Heart right ventricle (tissue), 16 donors: Measurements from ENCODE around the gene GAB2. TPM values are rescaled to one million over a fixed set of nuclear protein-coding genes. Genes with fewer than 3 reads are reported as not detected.

Source experiments
- ATAC-seq, 8 donors: fragments of 200-7000 bp; cut with Tn5 transposase; one replicate each; pipeline ENCODE4 v1.9.1; 2020; ENCODE audit warnings: mild to moderate bottlenecking in 8 of 8, moderate library complexity in 8 of 8, moderate number of reproducible peaks in 1 of 8
- DNase-seq, 2 donors: peaks; one replicate each; pipeline ENCODE4 v3.0.0-alpha.2; 2020
- H3K27ac ChIP-seq, 10 donors: fragments of 200-600 bp; sonication (generic) in 2 of 10; one replicate each; pipeline versions ENCODE4 v1.5.0 to v1.8.0; 2020 to 2022; ENCODE audit warnings: mild to moderate bottlenecking in 3 of 10
- H3K27me3 ChIP-seq, 7 donors: fragments of 200-600 bp; one replicate each; pipeline ENCODE4 v1.8.0; 2021 to 2022; ENCODE audit warnings: mild to moderate bottlenecking in 2 of 7
- H3K36me3 ChIP-seq, 9 donors: fragments of 200-600 bp; sonication (generic) in 1 of 9; one replicate each; pipeline versions ENCODE4 v1.5.0 to v1.8.0; 2020 to 2022; ENCODE audit warnings: mild to moderate bottlenecking in 2 of 9
- H3K4me1 ChIP-seq, 9 donors: fragments of 200-600 bp; sonication (generic) in 1 of 9; one replicate each; pipeline versions ENCODE4 v1.5.0 to v1.8.0; 2020 to 2022; ENCODE audit warnings: mild to moderate bottlenecking in 4 of 9
- H3K4me3 ChIP-seq, 10 donors: fragments of 200-600 bp; sonication (generic) in 2 of 10; one replicate each; pipeline versions ENCODE4 v1.5.0 to v1.8.0; 2020 to 2022; ENCODE audit warnings: mild to moderate bottlenecking in 7 of 10, moderate library complexity in 2 of 10
- H3K9me3 ChIP-seq, 11 donors: fragments of 200-600 bp in 10 of 11; sonication (generic) in 2 of 11; one replicate each; pipeline versions ENCODE4 v1.5.0 to v1.8.0; 2013 to 2022; ENCODE audit warnings: mild to moderate bottlenecking in 2 of 11, control low read depth in 1 of 11, moderate library complexity in 1 of 11
- WGBS, 2 donors: extraction: QIAGEN DNeasy Blood & Tissue Kit; methylation state at CpG; one replicate each; pipeline ENCODE4 v1.1.7; 2013; ENCODE audit warnings: inconsistent platforms in 1 of 2; 5-methylcytosine and 5-hydroxymethylcytosine counted together
- intact Hi-C, 10 donors: fragments of 100-400 bp; cut with DNase I; formaldehyde crosslinking; loops; one replicate each; pipeline versions ENCODE4 v1.11.1 to v1.14.2; 2022
- polyA plus RNA-seq, 2 donors: library from polyadenylated mRNA; stranded (reverse); fragments of 200-250 nt; gene quantifications; one replicate each; pipeline ENCODE4 v1.2.3, GENCODE V29; 2013
- total RNA-seq, 10 donors: library from RNA; stranded (reverse); fragmentation: NEBNext Ultra II Directional in 3 of 10; extraction: Animal tissue kit (Norgen Biotek cat#: 25700) in 3 of 10; gene quantifications; one replicate each; pipeline versions ENCODE4 v1.2.1 to v1.2.4, GENCODE V29; 2021 to 2023
- TF ChIP-seq, protein P1 (sequence below), 9 donors: fragments of 200-600 bp; sonication (generic) in 2 of 9; IDR thresholded peaks; one replicate each; pipeline versions ENCODE4 v1.5.0 to v1.8.0; 2021 to 2022; ENCODE audit warnings: antibody characterized with exemption in 9 of 9, mild to moderate bottlenecking in 5 of 9, moderate library complexity in 1 of 9
- donor health status: Arrhythmogenic right ventricular cardiomyopathy.
- donor health status: ischemic (EF 13 %, LVEDD 7.1; RV severe dilation, severe dysfunction).
- donor health status: healthy with polysubstance abuse.
- donor health status: DM: no; HTN: yes; CAD: no.
- donor health status: DM: no; HTN: no; CAD: no.
- donor health status: ischemic (EF 25% LVEDD 6.9; RV normal size, moderate dysfunction).
- donor health status: ischemic (EF 25% LVEDD 5.7; RV mildly dilated, moderate dysfunction).
- donor health status: healthy.
- donor health status: DM: yes; HTN: yes; CAD: no.
- donor health status: Ischemic cardiomyopathy.
- donor health status: ischemic (EF 35%, LVEDD 5.7; RV mildly dilated, moderate dysfunction).
- donor health status: nonischemic (EF 11% LVEDD 7.7; RV severe dilation, severe dysfunction).
- donor health status: DM: yes; HTN: yes; CAD: no.
- donor health status: PGD.
- donor health status: ischemic (EF 29% LVEDD 5.4; RV normal size, mild dysfunction).
- donor health status: nonischemic (EF 23%, LVEDD 6.1; RV moderate dilation, normal function).

The GAB2 gene
- total and polyA plus RNA-seq, 12 donors = 5.0 to 44.6 (median 27.0) TPM

DNA sequence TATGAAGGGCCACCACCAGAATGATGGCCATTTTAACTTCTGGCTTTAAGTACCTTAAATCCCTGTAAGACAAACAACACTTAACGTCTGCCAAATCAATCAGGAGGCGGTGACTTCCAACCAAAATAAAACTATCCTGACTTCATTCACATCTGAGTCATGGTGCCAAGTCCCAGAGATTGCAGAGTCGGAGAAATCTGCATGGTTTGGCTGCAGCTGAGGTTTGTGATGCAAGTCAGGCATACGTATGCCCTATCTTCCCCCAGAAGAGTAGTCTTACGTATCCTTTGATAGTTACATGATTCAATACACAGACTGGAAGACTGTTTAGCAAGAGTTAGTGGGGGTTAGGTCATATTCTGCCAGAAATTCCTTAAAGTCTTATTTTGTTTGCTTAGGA, 1.7 kb upstream of the GAB2 start:
- Histone ChIP-seq H3K4me1 (peaks cover 3 to 65% (median 41%) of the 10 kb centered on the region in 9 donors), H3K27me3 (no peaks in the 10 kb centered on the region), H3K27ac (peak overlapping the region in 9 of 10 donors; percentile 47 to 99 (median 97)), H3K36me3 (no peaks in the 10 kb centered on the region), H3K9me3 (no peaks in the 10 kb centered on the region), H3K4me3 (peak overlapping the region in 5 of 10 donors; percentile 83 to 95 (median 87))
- DNase-seq (peak; percentile 22 to 44), ATAC-seq (peak in 7 of 8 donors; percentile 4 to 52 (median 22))
- intact Hi-C loops = loop anchor here in 9 of 10 donors (2.0 to 10.0 kb wide), 13 partner anchors 52 to 272 kb away; no protein-coding TSS in a partner anchor
- WGBS, 2 donors = 7 to 8% methylated on average over 5 of the region's 5 CpGs
- TF ChIP-seq, protein P1, sequence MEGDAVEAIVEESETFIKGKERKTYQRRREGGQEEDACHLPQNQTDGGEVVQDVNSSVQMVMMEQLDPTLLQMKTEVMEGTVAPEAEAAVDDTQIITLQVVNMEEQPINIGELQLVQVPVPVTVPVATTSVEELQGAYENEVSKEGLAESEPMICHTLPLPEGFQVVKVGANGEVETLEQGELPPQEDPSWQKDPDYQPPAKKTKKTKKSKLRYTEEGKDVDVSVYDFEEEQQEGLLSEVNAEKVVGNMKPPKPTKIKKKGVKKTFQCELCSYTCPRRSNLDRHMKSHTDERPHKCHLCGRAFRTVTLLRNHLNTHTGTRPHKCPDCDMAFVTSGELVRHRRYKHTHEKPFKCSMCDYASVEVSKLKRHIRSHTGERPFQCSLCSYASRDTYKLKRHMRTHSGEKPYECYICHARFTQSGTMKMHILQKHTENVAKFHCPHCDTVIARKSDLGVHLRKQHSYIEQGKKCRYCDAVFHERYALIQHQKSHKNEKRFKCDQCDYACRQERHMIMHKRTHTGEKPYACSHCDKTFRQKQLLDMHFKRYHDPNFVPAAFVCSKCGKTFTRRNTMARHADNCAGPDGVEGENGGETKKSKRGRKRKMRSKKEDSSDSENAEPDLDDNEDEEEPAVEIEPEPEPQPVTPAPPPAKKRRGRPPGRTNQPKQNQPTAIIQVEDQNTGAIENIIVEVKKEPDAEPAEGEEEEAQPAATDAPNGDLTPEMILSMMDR (IDR thresholded peaks at IDR 0.05) = no peak

DNA sequence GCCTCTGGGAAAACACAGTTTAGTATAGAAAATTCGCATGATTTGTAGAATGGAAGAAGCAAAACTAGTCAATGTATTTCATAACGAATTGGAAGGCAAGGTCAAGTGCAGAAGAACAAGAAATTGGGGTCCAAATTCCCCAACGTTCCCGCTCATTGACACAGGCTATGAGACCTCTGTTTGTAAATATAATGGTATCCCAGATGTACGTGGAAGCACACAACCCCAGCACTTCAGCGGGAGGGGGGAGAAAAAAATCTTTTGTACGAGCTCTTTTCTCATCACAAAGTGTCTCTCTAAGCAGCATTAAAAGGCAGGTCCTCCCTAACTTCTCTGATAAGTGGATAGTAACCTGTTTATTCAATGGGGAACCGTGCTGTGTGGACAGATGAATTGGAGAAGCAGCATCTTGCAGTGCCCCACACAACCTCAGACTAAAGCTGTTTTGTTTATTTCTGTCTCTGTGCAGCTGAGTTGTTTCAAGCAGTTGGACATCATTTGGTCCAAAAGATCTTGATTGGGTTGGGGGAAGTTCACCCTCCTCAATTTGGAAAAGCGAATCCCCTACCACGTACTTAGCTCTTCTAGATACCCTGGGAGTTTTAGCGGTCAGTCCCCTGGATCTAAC, 1.1 kb upstream of the GAB2 start:
- 32 to 33% methylated on average over 11 of the region's 11 CpGs for WGBS, 2 donors
- Histone ChIP-seq H3K27ac (peak overlapping the region; percentile 78 to 99 (median 96)), H3K9me3 (no peaks in the 10 kb centered on the region), H3K36me3 (no peaks in the 10 kb centered on the region), H3K4me1 (peaks cover 3 to 65% (median 41%) of the 10 kb centered on the region in 9 donors), H3K4me3 (peak overlapping the region in 9 of 10 donors; percentile 76 to 96 (median 87)), H3K27me3 (no peaks in the 10 kb centered on the region)
- intact Hi-C loops = loop anchor here in 9 of 10 donors (2.0 to 10.0 kb wide), 13 partner anchors 51 to 271 kb away; no protein-coding TSS in a partner anchor
- TF ChIP-seq, protein P1 (IDR thresholded peaks at IDR 0.05) = no peak
- ATAC-seq = no peak
- no peak for DNase-seq

DNA sequence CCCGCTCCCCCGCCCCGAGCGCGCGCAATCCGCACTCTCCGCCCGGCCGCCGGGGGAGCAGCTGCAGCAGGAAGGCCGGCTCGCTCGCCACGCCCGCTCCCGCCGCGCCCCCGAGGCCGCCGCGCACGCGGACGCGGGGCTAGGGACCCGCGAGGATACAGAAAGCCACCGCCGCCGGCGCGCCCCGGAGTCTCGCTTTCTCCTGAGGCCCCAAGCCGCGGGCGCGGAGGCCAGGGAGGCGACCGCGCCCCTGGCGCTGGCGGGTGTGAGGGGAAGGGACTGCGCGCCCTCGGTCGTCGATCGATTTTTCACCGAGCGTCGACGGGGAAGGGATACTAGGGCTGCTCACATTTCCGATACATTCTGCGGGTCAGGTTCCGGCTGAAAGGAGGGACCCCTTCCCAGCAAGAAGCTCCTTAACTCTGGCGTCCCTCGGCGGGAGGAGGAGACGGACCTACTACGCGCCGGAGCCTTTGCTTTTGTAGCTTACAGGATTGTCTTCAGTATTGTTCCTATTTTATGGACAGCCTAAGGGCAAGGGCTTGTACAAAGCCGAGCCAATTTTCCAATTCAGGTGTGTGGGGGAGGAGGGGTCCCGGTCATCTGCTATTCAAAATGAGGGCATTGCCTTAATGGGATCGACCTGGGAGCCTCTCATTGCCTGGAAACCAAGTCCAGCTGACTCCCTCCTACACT, 416 bp upstream of the GAB2 start:
- Histone ChIP-seq H3K27me3 (no peaks in the 10 kb centered on the region), H3K27ac (peak overlapping the region; percentile 78 to 99 (median 96)), H3K4me3 (peak overlapping the region; percentile 23 to 96 (median 86)), H3K9me3 (no peaks in the 10 kb centered on the region), H3K4me1 (peaks cover 3 to 67% (median 41%) of the 10 kb centered on the region in 9 donors), H3K36me3 (no peaks in the 10 kb centered on the region)
- ATAC-seq = peak; percentile 50 to 81 (median 64)
- TF ChIP-seq, protein P1 (IDR thresholded peaks at IDR 0.05) = peak in 6 of 9 donors; percentile 11 to 43 (median 26)
- WGBS, 2 donors = 0 to 1% methylated on average over 54 to 68 of the region's 68 CpGs
- DNase-seq = peak; percentile 83 to 87
- intact Hi-C loops = loop anchor here in 9 of 10 donors (1.0 to 10.0 kb wide), 15 partner anchors 51 to 271 kb away; no protein-coding TSS in a partner anchor
